DND-41 (cell line): Measurements from ENCODE around the gene HECW1.

Source experiments
- ATAC-seq: fragments of 200-7000 bp; cut with Tn5 transposase; 3 replicates; pipeline ENCODE4 v1.9.1; 2021; ENCODE audit warnings: low read depth; ENCODE audit not compliant: insufficient read depth
- DNase-seq: peaks from one replicate; pipeline ENCODE4 v3.0.0-alpha.2; 2020
- H2AFZ ChIP-seq: 2 replicates; pipeline ENCODE4 v1.6.0; 2012; ENCODE audit warnings: low read depth, low read length
- H3K27ac ChIP-seq: 2 replicates; pipeline ENCODE4 v1.5.1; 2012; ENCODE audit warnings: low read length, inconsistent platforms
- H3K27me3 ChIP-seq: fragments of 200-600 bp; sonication (generic); 2 replicates; pipeline ENCODE4 v1.6.0; 2012; ENCODE audit warnings: low read length, mild to moderate bottlenecking, inconsistent platforms; ENCODE audit not compliant: insufficient read depth, poor library complexity
- H3K36me3 ChIP-seq: 2 replicates; pipeline ENCODE4 v1.5.1; 2012; ENCODE audit warnings: low read length, inconsistent platforms; ENCODE audit not compliant: insufficient read depth
- H3K4me1 ChIP-seq: 2 replicates; pipeline ENCODE4 v1.5.1; 2012; ENCODE audit warnings: mild to moderate bottlenecking, low read length; ENCODE audit not compliant: insufficient read depth
- H3K4me2 ChIP-seq: 2 replicates; pipeline ENCODE4 v1.6.0; 2012; ENCODE audit warnings: mild to moderate bottlenecking, moderate library complexity, low read length, inconsistent platforms; ENCODE audit not compliant: insufficient read depth
- H3K4me3 ChIP-seq, 2 experiments: fragments of 200-600 bp in 1 of 2; shearing (Covaris generic) in 1 of 2; 2 replicates each; pipeline ENCODE4 v1.5.1; 2012 to 2016; ENCODE audit warnings: inconsistent platforms in 2 of 2, low read length in 2 of 2, mild to moderate bottlenecking in 2 of 2, low read depth in 1 of 2, moderate library complexity in 1 of 2
- H3K79me2 ChIP-seq: 2 replicates; pipeline ENCODE4 v1.6.0; 2012; ENCODE audit warnings: low read length, inconsistent platforms; ENCODE audit not compliant: insufficient read depth
- H3K9ac ChIP-seq: 2 replicates; pipeline ENCODE4 v1.6.0; 2012; ENCODE audit warnings: low read depth, mild to moderate bottlenecking, inconsistent platforms, low read length, moderate library complexity
- H3K9me3 ChIP-seq: 2 replicates; pipeline ENCODE4 v1.5.1; 2012; ENCODE audit warnings: low read length, moderate library complexity, mild to moderate bottlenecking, inconsistent platforms; ENCODE audit not compliant: insufficient read depth, severe bottlenecking
- H4K20me1 ChIP-seq: 2 replicates; pipeline ENCODE4 v1.6.0; 2012; ENCODE audit warnings: low read length; ENCODE audit not compliant: insufficient read depth
- CTCF ChIP-seq: IDR thresholded peaks from 2 replicates; pipeline ENCODE4 v1.5.1; 2012; ENCODE audit warnings: borderline replicate concordance, low read length, moderate library complexity, mild to moderate bottlenecking; ENCODE audit not compliant: poor library complexity, severe bottlenecking; ENCODE audit errors: extremely low read depth
- EZH2 ChIP-seq: IDR thresholded peaks from 3 replicates; pipeline ENCODE4 v1.6.1; 2012; ENCODE audit warnings: borderline replicate concordance, low read depth, mild to moderate bottlenecking, moderate library complexity, low read length, inconsistent platforms; ENCODE audit not compliant: severe bottlenecking

Gene HECW1

DNA sequence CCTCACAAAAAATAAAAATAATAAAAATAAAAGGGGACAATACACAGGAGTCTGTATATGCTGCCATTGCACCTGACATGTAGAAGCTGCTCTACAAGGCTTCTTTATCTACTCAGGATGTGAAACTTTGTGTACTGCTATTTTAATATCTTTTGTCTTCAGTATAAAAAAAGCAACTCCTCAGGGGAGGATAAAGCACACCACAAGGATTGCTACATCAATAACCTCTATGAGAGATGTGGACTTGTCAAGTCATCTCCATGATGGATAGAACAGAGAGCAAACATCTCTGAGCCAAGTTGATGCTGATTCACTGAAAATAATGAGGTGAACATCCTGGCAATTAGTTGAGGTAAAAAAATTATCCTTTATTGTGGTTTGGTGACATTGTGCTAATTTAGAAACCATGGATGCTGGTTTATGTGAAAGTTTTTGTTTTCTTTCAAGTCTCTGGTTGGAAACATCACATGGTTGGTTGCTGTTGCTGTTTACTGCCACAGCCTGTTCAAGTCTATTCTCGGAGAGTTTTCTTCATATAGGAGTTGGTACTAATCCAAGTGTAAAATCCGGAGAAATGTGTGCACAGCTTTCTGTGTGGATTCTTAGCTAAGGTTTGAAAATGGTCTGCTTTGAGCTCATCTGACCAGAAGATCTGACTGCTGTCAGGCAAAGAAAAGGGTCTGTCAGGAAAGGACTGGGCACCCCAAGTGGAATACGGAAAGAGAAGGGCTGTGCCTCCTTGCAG, 1.5 kb upstream of the HECW1 start:
- no peak overlapping the region for H3K9ac ChIP-seq
- no peak overlapping the region for H3K4me3 ChIP-seq

DNA sequence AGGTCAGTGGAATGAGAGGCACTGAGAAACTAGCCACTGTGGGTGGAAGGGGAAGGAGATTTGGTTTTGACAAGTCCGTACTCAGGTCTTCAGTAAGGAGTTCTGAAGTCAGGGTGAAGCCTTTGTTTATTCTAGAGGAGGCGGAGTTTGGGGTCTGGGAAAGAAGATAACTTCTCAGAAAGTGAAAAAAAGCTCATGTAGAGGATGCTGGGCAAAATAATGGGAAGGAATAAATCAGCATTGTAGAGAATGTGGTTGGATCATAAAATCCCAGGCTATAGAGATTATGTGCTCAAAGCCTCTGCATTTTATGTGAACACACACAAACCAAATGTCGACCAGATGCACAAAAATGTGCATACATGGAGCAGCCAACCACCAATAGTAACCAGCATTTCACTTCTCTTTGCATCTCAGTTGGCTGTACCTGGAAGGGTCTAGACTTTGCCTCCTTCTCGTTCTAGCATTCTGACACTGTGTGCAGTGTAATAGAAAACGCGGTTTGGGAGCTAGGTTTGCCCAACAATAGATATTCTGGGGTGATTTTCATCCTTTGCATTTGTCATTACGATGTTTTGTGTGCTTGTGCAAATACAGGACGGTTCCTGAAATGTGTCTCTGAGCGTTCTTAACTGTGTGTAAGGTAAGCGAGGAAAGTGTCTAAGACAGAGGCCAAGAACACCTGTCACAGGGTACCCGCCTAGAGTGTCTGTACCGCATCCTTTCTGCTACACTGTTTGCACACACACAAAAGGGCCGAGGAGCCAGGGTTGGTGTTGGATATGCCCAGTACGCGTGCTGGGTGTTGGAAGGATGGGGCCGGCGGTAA, 603 bp upstream of the HECW1 start:
- ATAC-seq (no peak), DNase-seq (no peak)
- H3K9ac ChIP-seq = no peak overlapping the region
- no peak overlapping the region for H3K4me3 ChIP-seq
- H3K4me1 ChIP-seq = no peaks in the 10 kb centered on the region
- H4K20me1 ChIP-seq = no peaks in the 10 kb centered on the region
- H3K79me2 ChIP-seq = no peaks in the 10 kb centered on the region
- H3K9me3 ChIP-seq = no peaks in the 10 kb centered on the region
- no peak overlapping the region for H2AFZ ChIP-seq
- TF ChIP-seq EZH2 (no peak), CTCF (no peak)
- H3K4me2 ChIP-seq = no peak overlapping the region
- no peak overlapping the region for H3K27ac ChIP-seq
- no peaks in the 10 kb centered on the region for H3K36me3 ChIP-seq
- H3K27me3 ChIP-seq = peaks cover 8% of the 10 kb centered on the region

More for the DNA sequence above, 1.5 kb upstream of the HECW1 start:
- Histone ChIP-seq H3K79me2 (no peaks in the 10 kb centered on the region), H3K27me3 (peaks cover 3% of the 10 kb centered on the region), H3K4me2 (no peak overlapping the region), H3K9me3 (no peaks in the 10 kb centered on the region), H3K36me3 (no peaks in the 10 kb centered on the region), H3K4me1 (no peaks in the 10 kb centered on the region), H3K27ac (no peak overlapping the region), H4K20me1 (no peaks in the 10 kb centered on the region), H2AFZ (no peak overlapping the region)
- TF ChIP-seq EZH2 = no peak
- TF ChIP-seq CTCF = no peak
- ATAC-seq (no peak), DNase-seq (no peak)

- no peak overlapping the region for H3K9ac ChIP-seq
Measured at GRCh38 chr7:43112941-43113621, 634 bp downstream of the HECW1 start.

More at GRCh38 chr7:43112941-43113621, 634 bp downstream of the HECW1 start:
- Histone ChIP-seq H3K27ac (no peak overlapping the region), H3K4me2 (no peak overlapping the region), H3K36me3 (no peaks in the 10 kb centered on the region), H2AFZ (no peak overlapping the region), H3K9me3 (no peaks in the 10 kb centered on the region), H3K27me3 (peaks cover 11% of the 10 kb centered on the region), H3K4me3 (no peak overlapping the region), H4K20me1 (no peaks in the 10 kb centered on the region), H3K4me1 (no peaks in the 10 kb centered on the region), H3K79me2 (no peaks in the 10 kb centered on the region)
- no peak for DNase-seq
- ATAC-seq = no peak
- no peak for TF ChIP-seq EZH2
- no peak for TF ChIP-seq CTCF
